HS-5 (cell line): ENCODE results near the gene MDM2.
"Not testable (repeated sequence)": the region's sequence is repeated elsewhere in the genome, so short reads cannot be mapped to it uniquely, and the experiment has no call there.

Experiments
- DNase-seq: peaks from one replicate; pipeline ENCODE4 v3.0.0-alpha.2; 2012; ENCODE audit warnings: low read depth

The MDM2 gene

DNA sequence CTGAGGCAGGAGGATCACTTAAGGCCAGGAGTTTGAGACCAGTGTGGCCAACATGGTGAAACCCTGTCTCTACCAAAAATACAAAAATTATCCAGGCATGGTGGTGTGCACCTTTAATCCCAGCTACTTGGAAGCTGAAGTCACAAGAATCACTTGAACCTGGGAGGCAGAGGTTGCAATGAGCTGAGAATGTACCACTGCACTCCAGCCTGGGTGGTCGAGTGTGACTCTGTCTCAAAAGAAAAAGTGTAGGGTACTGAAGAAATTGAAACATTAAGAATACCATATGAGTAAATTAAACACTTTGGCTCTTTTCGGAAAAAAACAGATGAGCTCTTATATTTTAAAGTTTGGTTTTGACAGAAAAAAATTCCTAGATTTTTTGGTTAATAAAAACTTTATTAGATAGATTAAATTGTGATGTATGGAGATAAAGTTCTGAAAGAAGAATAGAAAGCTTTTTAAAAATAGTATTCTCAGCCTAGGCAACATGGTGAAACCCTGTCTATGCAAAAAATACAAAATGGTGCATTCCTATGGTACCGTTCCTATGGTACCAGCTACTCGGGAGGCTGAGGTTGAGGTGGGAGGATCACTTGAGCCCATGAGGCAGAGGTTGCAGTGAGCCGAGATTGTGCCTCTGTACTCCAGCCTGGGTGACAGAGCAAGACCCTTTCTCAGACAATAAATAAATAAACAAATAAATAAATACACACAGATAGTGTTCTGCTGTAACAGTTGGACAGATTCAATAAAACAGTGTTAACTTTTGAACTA, 20.1 kb downstream of the MDM2 start:
- no peak for DNase-seq

GRCh38 chr12:68828672-68829068, 20.7 kb downstream of the MDM2 start:
- DNase-seq = no peak

DNA sequence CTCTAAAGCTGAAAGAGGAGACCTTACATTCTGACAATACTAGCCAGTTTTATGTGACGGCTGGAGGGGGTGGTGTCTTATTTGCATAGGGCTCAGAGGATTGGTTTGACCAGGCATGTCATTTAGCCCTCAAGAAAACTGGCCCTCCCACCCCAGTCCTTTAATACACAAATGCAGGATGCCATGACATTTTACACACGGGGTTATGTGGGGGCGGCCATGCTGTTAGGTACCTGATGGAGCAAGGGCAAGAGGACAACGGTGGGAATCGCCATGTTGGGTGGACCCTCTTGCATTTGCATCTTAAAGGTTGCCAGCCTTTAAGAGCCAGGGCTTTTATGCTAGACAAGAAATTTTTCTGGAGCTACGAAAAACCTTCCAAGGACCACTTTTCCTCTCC, 23.3 kb downstream of the MDM2 start:
- no peak for DNase-seq

GRCh38 chr12:68831751-68832503, 23.9 kb downstream of the MDM2 start:
- DNase-seq = no peak

DNA sequence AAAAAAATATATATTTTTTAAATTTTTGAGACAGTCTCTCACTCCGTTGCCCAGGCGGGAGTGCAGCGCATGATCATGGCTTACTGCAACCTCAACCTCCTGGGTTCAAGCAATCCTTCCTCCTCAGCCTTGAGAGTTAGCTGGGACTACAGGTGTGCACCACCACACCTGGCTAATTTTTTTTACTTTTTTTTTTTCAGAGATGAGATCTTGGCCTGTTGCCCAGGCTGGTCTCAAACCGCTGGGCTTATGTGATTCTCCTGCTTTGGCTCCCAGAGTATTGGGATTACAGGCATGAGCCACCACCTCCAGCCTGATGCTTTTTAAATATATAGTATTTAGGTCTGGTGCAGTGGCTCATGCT, 24.5 kb downstream of the MDM2 start:
- DNase-seq = no peak

DNA sequence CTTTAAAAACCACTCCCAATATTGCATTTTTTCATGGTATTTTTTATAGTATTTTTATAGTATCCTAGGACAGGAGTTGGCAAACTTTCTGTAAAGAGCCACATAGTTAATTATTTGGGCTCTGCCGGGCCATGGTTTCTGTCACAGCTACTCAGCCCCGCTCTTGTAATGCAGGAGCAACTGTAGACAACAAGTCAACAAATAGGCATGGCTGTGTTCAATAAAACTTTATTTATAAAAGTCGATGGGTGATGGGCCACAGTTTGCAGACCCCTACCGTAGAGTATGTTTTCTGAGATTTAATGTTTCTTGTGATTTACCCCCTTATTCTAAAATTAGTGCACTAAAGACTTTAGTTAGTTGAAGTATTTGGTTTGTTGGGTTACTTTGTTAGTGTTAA, 25.5 kb downstream of the MDM2 start:
- DNase-seq = no peak

GRCh38 chr12:68835333-68835908, 27.4 kb downstream of the MDM2 start:
- no peak for DNase-seq

DNA sequence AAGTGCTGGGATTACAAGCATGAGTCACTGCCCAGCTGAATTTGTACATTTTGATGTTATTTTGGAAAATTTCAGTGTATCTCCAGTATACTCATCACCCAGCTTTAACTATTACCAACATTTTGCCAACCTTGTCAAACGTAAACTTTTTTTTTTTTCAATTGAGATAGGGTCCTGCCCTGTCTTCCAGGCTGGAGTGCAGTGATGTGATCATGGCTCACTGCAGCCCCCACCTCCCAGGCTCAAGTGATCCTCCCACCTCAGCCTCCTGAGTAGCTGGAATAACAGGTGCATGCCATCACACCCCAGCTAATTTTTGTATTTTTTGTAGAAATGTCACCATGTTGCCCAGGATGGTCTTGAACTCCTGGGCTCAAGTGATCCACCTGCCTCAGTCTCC, 29.2 kb downstream of the MDM2 start:
- no peak for DNase-seq

DNA sequence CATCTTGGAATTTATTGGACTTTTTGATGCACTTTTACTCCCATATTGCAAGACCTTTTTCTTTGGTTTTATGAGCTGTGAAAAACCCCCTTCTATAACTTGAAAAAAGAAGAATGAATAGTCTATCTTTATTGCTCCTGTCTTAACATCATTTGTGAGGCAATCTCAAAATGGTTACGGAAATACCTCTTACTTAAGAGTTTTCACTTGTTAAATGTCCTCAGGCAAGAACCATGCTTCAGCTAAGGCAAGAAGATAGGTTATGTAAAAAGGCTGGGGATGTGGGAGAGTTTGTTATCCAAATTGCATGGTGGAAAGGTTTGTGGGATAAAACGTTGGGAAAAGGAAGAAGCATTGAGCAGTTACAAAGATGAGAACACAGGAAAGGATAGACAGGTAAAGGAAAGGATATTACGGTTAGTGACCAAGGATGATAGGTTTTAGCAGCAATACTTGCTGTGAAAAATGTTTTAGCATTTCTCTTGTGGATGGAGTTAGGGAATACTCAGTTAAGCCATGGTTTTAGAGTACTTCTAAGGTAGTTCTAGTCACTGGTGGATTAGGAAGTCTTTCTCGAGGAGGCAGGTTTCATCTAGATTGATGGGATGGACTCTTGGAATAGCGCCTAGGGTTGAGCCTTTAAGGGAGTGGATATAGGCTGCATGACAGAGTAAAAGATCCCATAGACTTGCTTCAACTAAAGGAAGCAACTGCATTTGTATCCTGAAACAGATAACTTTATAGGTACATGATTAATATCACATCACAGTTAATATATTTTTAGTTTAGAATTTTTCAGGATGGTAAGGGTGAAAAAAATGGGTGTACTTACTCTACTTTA, 30.3 kb downstream of the MDM2 start:
- DNase-seq = no peak

GRCh38 chr12:68839183-68840147, 31.5 kb downstream of the MDM2 start:
- no peak for DNase-seq

GRCh38 chr12:68841175-68841574, 33.2 kb downstream of the MDM2 start:
- DNase-seq = not testable (repeated sequence)

DNA sequence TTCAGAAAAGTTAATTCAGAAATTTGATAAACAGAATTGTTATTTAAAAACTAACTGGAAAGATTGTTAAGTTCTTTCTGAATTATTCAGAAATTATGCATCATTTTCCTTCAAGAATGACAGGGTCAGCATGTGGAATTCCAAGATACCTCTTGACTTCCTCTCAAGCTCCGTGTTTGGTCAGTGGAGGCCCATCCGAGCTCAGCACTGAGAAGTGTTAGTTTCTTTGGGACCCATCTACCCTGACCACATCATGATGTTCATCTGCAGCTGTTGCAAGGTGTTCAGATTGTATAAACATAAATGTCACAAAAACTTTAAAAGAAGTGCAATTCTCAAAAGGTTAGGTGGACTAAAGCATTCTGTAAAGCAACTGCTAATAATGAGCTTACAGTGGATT, 33.7 kb downstream of the MDM2 start:
- no peak for DNase-seq

DNA sequence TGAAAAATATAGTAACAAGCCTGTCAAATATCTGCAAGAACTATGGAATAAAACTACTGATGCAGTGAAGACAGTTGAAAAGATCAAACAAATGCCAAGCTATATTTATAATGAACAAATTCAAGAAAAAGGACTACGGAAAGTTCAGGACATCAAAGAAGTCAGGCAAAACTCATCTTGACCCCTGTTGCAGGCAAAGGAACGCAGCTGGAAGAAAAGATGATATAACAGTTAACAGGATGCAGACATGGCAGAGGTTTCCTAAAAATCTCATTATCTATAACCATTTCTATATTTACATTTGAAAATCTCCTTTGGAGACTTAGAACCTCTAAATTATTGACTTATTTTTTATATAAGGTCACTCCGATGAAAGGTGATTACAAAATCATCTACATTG, 34.1 kb downstream of the MDM2 start:
- no peak for DNase-seq

GRCh38 chr12:68842784-68843567, 35.0 kb downstream of the MDM2 start:
- no peak for DNase-seq

GRCh38 chr12:68844318-68844745, 36.4 kb downstream of the MDM2 start:
- DNase-seq = no peak

- no peak for DNase-seq
Observed at GRCh38 chr12:68844788-68845695, 37.1 kb downstream of the MDM2 start.

DNA sequence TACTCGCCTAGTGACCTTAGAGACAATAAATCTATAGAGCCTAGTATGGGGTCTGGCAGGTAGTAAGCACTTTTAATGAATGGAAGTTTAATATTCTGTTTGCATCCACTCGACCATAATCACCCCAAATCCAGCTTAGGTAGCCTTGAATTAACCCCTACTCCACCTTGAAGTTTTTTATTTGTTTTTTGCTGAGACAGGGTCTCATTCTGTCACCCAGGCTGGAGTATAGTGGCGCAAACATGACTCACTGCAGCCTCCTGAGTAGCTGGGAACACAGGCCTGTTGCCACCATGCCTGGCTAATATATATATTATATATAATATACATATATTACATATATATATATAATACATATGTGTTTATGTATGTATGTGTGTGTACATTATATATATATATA, 38.8 kb downstream of the MDM2 start:
- no peak for DNase-seq

- DNase-seq = no peak
Observed at GRCh38 chr12:68850390-68850789, 42.4 kb downstream of the MDM2 start.

DNA sequence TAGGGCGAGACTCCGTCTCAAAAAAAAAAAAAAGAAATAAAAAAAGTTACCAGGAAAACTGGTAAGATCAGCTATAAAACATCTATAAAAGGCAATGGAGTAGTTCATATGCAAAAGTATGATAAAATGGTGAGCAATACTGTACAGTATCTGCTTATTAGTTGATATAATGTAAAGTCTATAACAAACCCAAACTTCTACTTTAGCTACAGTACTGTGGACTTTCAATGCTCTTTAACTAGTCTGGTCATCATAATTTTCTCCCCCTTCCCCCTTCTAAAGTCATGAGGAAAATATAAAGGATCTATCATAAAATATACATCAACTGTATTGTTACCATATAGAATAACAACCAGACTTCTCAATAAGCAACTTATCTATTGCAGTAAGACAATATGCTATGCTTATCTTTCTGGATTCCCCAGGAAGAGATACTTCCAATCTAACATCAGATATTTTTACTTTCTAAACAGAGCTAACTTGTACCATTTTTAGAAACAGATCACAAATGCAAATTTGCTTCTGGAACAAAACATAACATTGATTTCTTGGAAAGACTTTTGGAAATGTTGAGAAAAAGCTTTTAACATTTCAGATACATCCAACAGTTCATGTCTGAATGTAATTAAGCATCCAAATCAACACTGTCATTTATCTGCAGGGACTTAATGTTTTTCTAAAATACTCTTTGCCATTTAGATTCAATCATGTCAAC, 43.8 kb downstream of the MDM2 start:
- no peak for DNase-seq
